Measurements from ENCODE around the gene PCSK2.

The PCSK2 gene

DNA sequence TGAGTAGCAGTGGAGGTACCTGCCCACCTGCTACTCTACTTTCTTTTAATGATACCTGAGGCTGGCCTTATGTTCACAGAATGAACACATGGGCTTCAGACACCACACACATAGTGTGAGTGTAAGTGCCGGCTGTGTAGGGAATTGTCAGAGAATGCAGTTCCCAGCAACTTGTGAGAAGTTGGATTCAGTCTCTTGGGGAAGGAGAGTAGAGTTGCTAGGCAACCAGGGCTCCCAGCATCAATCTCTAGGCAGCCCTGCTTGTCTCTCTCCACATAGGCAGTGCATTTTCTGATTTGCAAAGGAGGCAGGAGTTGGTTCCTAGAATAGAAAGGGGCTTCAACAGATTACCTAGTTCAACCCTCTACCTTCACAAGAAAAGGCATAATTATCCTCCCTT, 230.2 kb downstream of the PCSK2 start:
- no peak for TF ChIP-seq ZFX (IDR thresholded peaks at IDR 0.05)
- TF ChIP-seq, protein P1, sequence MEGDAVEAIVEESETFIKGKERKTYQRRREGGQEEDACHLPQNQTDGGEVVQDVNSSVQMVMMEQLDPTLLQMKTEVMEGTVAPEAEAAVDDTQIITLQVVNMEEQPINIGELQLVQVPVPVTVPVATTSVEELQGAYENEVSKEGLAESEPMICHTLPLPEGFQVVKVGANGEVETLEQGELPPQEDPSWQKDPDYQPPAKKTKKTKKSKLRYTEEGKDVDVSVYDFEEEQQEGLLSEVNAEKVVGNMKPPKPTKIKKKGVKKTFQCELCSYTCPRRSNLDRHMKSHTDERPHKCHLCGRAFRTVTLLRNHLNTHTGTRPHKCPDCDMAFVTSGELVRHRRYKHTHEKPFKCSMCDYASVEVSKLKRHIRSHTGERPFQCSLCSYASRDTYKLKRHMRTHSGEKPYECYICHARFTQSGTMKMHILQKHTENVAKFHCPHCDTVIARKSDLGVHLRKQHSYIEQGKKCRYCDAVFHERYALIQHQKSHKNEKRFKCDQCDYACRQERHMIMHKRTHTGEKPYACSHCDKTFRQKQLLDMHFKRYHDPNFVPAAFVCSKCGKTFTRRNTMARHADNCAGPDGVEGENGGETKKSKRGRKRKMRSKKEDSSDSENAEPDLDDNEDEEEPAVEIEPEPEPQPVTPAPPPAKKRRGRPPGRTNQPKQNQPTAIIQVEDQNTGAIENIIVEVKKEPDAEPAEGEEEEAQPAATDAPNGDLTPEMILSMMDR (conservative IDR thresholded peaks at IDR 0.05), result no peak
- H3K27ac ChIP-seq, result no peak overlapping the region

- TF ChIP-seq, protein P1 (conservative IDR thresholded peaks at IDR 0.05), result no peak
- no peak for TF ChIP-seq ZFX (IDR thresholded peaks at IDR 0.05)
- no peak overlapping the region for H3K27ac ChIP-seq
Measured at GRCh38 chr20:17457588-17458190, 230.8 kb downstream of the PCSK2 start.

- no peak overlapping the region for H3K27ac ChIP-seq
- TF ChIP-seq, protein P1 (conservative IDR thresholded peaks at IDR 0.05), result no peak
- no peak for TF ChIP-seq ZFX (IDR thresholded peaks at IDR 0.05)
Measured at GRCh38 chr20:17460119-17460518, 233.3 kb downstream of the PCSK2 start.

GRCh38 chr20:17461941-17462340, 235.1 kb downstream of the PCSK2 start:
- no peak overlapping the region for H3K27ac ChIP-seq

GRCh38 chr20:17463711-17464110, 236.9 kb downstream of the PCSK2 start:
- TF ChIP-seq, protein P1 (conservative IDR thresholded peaks at IDR 0.05), result no peak
- TF ChIP-seq ZFX (IDR thresholded peaks at IDR 0.05), result no peak
- no peak overlapping the region for H3K27ac ChIP-seq

More at GRCh38 chr20:17461941-17462340, 235.1 kb downstream of the PCSK2 start:
- TF ChIP-seq, protein P1 (conservative IDR thresholded peaks at IDR 0.05), result no peak
- no peak for TF ChIP-seq ZFX (IDR thresholded peaks at IDR 0.05)

DNA sequence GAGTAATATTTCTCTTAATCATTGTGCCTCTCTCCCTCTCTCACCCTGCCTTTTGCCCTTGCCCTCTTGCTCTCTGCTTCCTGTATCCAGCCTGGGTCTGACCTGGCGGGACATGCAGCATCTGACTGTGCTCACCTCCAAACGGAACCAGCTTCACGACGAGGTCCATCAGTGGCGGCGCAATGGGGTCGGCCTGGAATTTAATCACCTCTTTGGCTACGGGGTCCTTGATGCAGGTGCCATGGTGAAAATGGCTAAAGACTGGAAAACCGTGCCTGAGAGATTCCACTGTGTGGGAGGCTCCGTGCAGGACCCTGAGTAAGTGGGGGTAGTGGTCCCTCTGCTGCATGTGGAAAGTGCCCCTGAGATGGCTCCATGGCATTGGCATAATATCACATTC, 238.4 kb downstream of the PCSK2 start:
- no peak for TF ChIP-seq ZFX (IDR thresholded peaks at IDR 0.05)
- TF ChIP-seq, protein P1 (conservative IDR thresholded peaks at IDR 0.05), result no peak
- H3K27ac ChIP-seq, result no peak overlapping the region

DNA sequence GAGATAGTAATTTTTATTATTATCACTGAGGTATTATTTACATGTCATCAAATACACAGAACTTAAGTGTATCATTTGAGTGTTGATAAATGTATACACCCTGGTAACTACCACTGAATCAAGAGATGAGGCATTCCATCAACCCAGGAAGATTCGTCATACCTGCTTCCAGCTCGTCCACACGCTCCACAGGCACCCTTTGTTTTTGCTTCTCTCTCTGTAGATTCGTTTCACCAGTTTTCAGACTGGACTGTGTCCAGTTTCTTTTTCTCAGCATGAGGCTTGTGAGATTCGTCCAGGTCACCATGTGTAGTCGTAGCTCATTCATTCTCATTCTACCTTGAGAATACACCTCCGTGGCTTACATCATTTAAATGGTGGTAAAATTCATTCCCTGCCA, 239.8 kb downstream of the PCSK2 start:
- no peak for TF ChIP-seq ZFX (IDR thresholded peaks at IDR 0.05)
- TF ChIP-seq, protein P1 (conservative IDR thresholded peaks at IDR 0.05), result no peak
- H3K27ac ChIP-seq, result no peak overlapping the region
